HG03159 (cell line): ENCODE data around the gene IQCF5.
"Not testable (repeated sequence)": the region's sequence is repeated elsewhere in the genome, so short reads cannot be mapped to it uniquely, and the experiment has no call there.

ENCODE experiments used
- ATAC-seq: cut with Tn5 transposase; IDR thresholded peaks from one replicate; pipeline ENCODE4 v1.9.1; 2021; ENCODE audit warnings: mild to moderate bottlenecking, moderate library complexity; ENCODE audit not compliant: unreplicated experiment

Gene IQCF5

GRCh38 chr3:51875501-51875900, at the start of gene IQCF5:
TSS of gene IQCF5 (minus strand) at chr3:51875601. CDS start at chr3:51875531, 70 bp downstream.
- ATAC-seq, result no peak

GRCh38 chr3:51921081-51921578, 45.7 kb upstream of the IQCF5 start:
- ATAC-seq, result no peak

- ATAC-seq, result no peak
These were observed 41.0 kb upstream of the IQCF5 start for GRCh38 chr3:51916418-51916817.

- no peak for ATAC-seq
These were observed 32.6 kb upstream of the IQCF5 start for GRCh38 chr3:51908026-51908425.

GRCh38 chr3:51904034-51904823, 28.8 kb upstream of the IQCF5 start:
- ATAC-seq, result no peak

GRCh38 chr3:51902361-51902760, 27.0 kb upstream of the IQCF5 start:
- ATAC-seq, result not testable (repeated sequence)

- not testable (repeated sequence) for ATAC-seq
These were observed 24.6 kb upstream of the IQCF5 start for GRCh38 chr3:51900043-51900442.

- ATAC-seq, result no peak
These were observed 22.0 kb upstream of the IQCF5 start for GRCh38 chr3:51897391-51897790.

GRCh38 chr3:51896607-51897305, 21.4 kb upstream of the IQCF5 start:
- no peak for ATAC-seq

GRCh38 chr3:51894939-51895338, 19.5 kb upstream of the IQCF5 start:
- ATAC-seq, result no peak

- ATAC-seq, result no peak
These were observed 19.0 kb upstream of the IQCF5 start for GRCh38 chr3:51894391-51894790.

GRCh38 chr3:51891242-51892039, 16.0 kb upstream of the IQCF5 start:
- no peak for ATAC-seq

GRCh38 chr3:51888463-51889105, 13.2 kb upstream of the IQCF5 start:
- ATAC-seq, result no peak

GRCh38 chr3:51887620-51888019, 12.2 kb upstream of the IQCF5 start:
- ATAC-seq, result no peak

- no peak for ATAC-seq
These were observed 11.0 kb upstream of the IQCF5 start for GRCh38 chr3:51886447-51886846.

GRCh38 chr3:51879937-51880336, 4.5 kb upstream of the IQCF5 start:
- no peak for ATAC-seq

GRCh38 chr3:51876186-51876585, 785 bp upstream of the IQCF5 start:
- ATAC-seq, result no peak

GRCh38 chr3:51874889-51875288, 512 bp downstream of the IQCF5 start:
- no peak for ATAC-seq

- no peak for ATAC-seq
These were observed 990 bp downstream of the IQCF5 start for GRCh38 chr3:51874411-51874810.

GRCh38 chr3:51873876-51874275, 1.5 kb downstream of the IQCF5 start:
- ATAC-seq, result no peak

- ATAC-seq, result no peak
These were observed 2.1 kb downstream of the IQCF5 start for GRCh38 chr3:51873253-51873766.
